Neural crest cell (in vitro differentiated cells): ENCODE data around the gene SRGAP3. TPM values are rescaled to one million over a fixed set of nuclear protein-coding genes. Genes with fewer than 3 reads are reported as not detected.

ENCODE experiments used
- DNase-seq: peaks from one replicate; pipeline ENCODE4 v3.0.0; 2021; ENCODE audit warnings: low read depth, mixed read lengths, low spot score
- H3K27ac Mint-ChIP-seq: one replicate; pipeline ENCODE4 v1.8.0; 2021; ENCODE audit warnings: mild to moderate bottlenecking, mixed read lengths; ENCODE audit not compliant: unreplicated experiment
- H3K27me3 Mint-ChIP-seq: 2 replicates; pipeline ENCODE4 v1.8.0; 2021; ENCODE audit warnings: low read depth, mild to moderate bottlenecking, mixed read lengths
- H3K36me3 Mint-ChIP-seq: 2 replicates; pipeline ENCODE4 v1.8.0; 2021; ENCODE audit warnings: low read depth, mild to moderate bottlenecking, mixed read lengths
- H3K4me1 Mint-ChIP-seq: 2 replicates; pipeline ENCODE4 v1.8.0; 2021; ENCODE audit warnings: mixed read lengths
- H3K4me3 Mint-ChIP-seq: one replicate; pipeline ENCODE4 v1.8.0; 2021; ENCODE audit warnings: mild to moderate bottlenecking, mixed read lengths
- H3K9me3 Mint-ChIP-seq: 2 replicates; pipeline ENCODE4 v1.8.0; 2021; ENCODE audit warnings: mixed read lengths
- CTCF ChIP-seq: fragments of 200-600 bp; sonication (generic); conservative IDR thresholded peaks from 2 replicates; pipeline ENCODE4 v1.5.0; 2021; ENCODE audit warnings: antibody characterized with exemption, mild to moderate bottlenecking
- total RNA-seq: library from RNA; stranded (reverse); gene quantifications from 2 replicates; pipeline ENCODE4 v1.2.1, GENCODE V29; 2021

The SRGAP3 gene
- total RNA-seq, 1 donor from 2014 or later = 58.4 TPM

- TF ChIP-seq CTCF = no peak
- Mint-ChIP-seq H3K36me3 (peaks cover 25% of the 10 kb centered on the region), H3K27me3 (no peaks in the 10 kb centered on the region), H3K4me3 (peak overlapping the region; percentile 4), H3K27ac (peak overlapping the region; percentile 37), H3K4me1 (peaks cover 49% of the 10 kb centered on the region), H3K9me3 (peaks cover 9% of the 10 kb centered on the region)
- DNase-seq = no peak
Measured at GRCh38 chr3:9153904-9154619, 95.4 kb downstream of the SRGAP3 start.

DNA sequence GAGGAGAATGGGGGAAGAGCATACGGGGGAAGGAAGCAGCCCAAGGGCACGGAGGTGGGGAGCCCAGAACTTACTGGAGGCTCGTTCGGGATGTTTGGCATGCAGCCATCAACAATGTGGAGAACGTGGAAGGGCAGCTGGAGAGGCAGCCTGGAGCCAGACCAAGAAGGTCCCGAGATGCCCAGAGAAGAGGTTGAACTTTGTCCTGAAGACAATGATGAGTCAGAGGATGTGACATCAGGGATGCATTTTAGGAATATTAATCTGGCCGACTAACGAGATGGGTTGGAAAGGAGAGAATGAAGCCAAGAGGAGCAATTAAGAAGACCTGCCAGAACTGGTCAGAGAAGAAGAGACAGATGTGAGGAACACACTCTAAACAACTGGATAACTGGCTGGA lies 98.2 kb downstream of the SRGAP3 start:
- Mint-ChIP-seq H3K27me3 (no peaks in the 10 kb centered on the region), H3K4me1 (peaks cover 34% of the 10 kb centered on the region), H3K27ac (peak overlapping the region; percentile 2), H3K4me3 (no peak overlapping the region), H3K36me3 (peaks cover 25% of the 10 kb centered on the region), H3K9me3 (peaks cover 9% of the 10 kb centered on the region)
- no peak for DNase-seq
- TF ChIP-seq CTCF = no peak

- Mint-ChIP-seq H3K4me3 (no peak overlapping the region), H3K27me3 (no peaks in the 10 kb centered on the region), H3K9me3 (peaks cover 11% of the 10 kb centered on the region), H3K36me3 (peaks cover 29% of the 10 kb centered on the region), H3K4me1 (peaks cover 23% of the 10 kb centered on the region), H3K27ac (no peak overlapping the region)
- no peak for DNase-seq
- TF ChIP-seq CTCF = no peak
Measured at GRCh38 chr3:9149566-9149965, 99.9 kb downstream of the SRGAP3 start.

DNA sequence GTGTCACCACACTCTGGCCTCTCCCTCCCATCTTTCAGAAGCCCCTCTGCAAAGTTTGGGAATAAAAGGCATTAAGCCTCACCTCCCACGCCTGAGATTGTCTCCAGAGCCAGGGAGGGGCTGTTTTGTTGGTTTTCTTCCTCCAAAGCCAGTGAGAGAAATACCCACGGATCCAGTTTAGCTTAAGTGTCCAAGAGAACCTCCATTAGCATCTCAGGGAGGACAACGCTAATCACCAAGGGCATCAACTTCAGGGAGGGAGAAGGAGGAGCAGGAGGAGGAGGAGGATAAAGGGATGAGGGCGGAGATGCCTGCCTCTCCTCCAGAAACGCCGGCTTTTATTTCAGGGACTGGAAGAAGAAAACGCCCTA lies 101.6 kb downstream of the SRGAP3 start:
- peaks cover 16% of the 10 kb centered on the region for H3K9me3 Mint-ChIP-seq
- TF ChIP-seq CTCF = no peak
- no peak for DNase-seq
- no peak overlapping the region for H3K27ac Mint-ChIP-seq
- no peak overlapping the region for H3K4me3 Mint-ChIP-seq
- H3K4me1 Mint-ChIP-seq = peaks cover 20% of the 10 kb centered on the region
- no peaks in the 10 kb centered on the region for H3K27me3 Mint-ChIP-seq
- peaks cover 35% of the 10 kb centered on the region for H3K36me3 Mint-ChIP-seq

- TF ChIP-seq CTCF = no peak
- no peak overlapping the region for H3K27ac Mint-ChIP-seq
- DNase-seq = no peak
Measured at GRCh38 chr3:9147215-9147895, 102.1 kb downstream of the SRGAP3 start.

More at GRCh38 chr3:9147215-9147895, 102.1 kb downstream of the SRGAP3 start:
- H3K27me3 Mint-ChIP-seq = no peaks in the 10 kb centered on the region
- peaks cover 16% of the 10 kb centered on the region for H3K9me3 Mint-ChIP-seq
- H3K36me3 Mint-ChIP-seq = peaks cover 35% of the 10 kb centered on the region
- H3K4me1 Mint-ChIP-seq = peaks cover 22% of the 10 kb centered on the region
- no peak overlapping the region for H3K4me3 Mint-ChIP-seq
